Stimulated activated CD4-positive, alpha-beta T cell treated with anti-CD3 and anti-CD28 coated beads, TNF-alpha, amount 100 ng/mL, for 4 hours (primary cell): ENCODE measurements around the gene FAM193B.

Source experiments
- DNase-seq, 3 experiments: peaks; one replicate each; pipeline ENCODE4 v3.0.0-alpha.2; 2020; ENCODE audit warnings: low read depth in 3 of 3

FAM193B gene

DNA sequence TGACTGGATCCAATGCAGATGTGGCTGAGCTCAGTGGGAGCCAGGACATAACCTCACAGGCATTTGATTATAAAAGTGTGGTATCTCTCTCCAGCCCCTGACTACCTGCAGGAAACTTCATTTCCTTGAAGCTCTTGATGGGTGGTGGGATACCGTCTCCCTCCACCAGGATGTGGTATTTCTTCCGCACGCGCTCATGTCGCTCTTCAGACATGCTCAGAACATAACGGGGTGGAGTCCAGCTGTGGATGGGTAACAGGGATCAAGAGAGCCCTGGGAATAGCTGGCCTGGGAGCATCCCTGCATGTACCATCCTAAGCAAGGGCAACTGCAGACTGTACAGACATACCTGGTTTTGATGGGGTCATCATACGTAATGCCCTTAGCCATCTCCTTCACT is 38.8 kb downstream of the FAM193B start:
- DNase-seq = no peak

DNA sequence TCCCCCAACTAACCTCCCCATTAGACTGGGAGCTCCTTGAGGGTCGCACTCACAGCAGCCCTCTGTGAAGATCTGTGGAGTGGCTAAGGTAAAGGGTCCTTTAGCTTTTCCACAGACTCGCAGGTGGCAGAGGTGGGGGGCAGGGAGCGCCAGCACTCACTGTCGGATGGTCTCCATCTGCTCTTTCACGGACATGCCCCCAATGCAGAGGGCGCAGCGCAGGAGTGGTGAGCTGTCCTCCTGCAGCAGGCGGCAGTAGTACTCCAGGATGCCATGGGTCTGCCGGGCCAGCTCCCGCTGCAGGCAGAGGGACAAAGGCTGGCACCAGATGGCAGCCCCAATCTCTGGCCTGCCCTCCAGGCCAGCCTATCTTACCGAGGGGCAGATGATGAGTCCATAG is 39.8 kb downstream of the FAM193B start:
- no peak for DNase-seq

DNA sequence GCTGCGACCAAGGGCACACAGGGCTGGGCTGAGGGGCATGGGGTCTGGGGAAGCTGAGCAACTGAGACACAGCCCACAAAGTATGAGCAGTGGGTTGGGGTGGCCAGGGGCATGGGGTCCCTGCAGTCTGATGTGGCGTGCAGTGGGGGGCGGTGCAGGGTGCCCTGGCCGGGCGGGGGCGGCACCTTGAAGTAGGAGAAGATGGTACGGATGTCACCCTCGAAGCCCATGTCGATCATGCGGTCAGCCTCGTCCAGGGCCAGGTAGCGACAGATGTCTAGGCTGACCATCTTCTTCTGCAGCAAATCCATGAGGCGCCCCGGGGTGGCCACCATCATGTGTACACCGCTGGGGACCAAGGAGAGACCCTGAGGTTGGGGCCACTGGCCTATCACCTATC is 40.9 kb downstream of the FAM193B start:
- DNase-seq = no peak

DNA sequence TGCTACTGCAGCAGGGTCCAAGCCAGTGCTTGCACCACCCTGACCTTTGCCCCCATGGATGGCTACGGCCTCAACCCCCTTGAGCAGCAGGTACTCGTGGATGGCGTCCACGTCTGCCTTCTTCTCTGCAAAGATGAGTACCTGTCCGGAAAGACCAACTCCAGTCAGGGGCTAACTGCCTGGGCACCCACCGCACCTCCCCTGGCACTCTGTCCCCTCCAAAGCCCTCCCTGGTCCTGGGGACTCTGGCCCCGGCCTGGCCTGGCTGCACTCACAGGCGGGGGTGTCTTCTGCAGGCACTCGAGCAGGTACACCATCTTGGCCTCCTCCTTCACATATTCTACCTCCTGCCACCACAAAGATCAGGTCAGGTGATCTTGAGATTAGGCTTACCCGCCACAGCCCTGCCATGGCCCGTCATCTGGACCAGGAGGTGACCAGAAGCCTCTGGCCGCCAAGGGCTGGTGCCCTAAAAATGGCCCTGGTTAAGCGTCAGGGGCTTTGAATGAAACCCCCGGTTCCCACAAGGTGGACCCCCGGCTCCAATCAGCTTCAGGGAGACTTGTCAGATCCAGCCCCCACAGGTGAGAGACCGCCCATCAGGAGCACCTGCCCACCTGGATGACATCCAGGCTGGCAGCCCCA is 41.5 kb downstream of the FAM193B start:
- DNase-seq = no peak

DNA sequence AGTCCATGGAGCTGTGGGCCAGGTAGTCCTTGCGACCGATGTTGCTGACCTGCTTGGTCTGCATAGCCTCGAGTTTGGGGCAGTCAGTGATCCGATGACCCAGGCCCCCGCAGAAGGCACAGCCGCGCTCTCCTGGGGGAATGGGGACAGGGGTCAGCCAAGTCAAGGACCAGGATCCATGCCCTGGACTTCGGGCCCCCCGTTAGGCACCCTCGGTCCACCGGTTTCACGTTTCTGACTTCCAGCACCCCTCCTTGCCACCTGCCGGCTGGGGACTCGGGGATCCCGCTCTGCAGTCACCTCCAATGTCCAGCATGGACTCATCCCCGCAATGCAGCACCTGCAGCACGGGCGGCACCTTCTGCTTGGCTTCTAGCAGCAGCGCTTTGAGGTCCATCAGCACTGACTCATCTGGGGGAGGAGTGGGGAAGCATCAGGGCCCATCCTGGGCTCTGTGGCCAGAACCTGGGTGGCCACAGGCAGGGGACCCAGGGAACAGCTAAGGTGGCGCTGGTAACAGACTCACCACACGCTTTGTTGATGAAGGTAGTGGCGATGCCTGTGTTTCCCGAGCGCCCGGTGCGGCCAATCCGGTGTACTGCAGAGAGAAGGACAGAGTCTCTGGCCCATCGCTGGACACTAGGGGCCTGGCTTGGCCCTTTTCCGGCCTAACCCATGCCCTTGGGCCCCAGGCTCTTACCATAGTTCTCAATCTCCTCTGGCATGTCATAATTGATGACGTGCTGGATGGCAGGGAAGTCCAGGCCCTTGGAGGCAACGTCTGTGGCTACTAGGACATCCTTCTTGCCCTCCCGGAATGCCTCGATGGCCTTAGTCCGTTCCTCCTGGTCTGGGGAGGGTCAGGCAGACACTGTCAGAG is 42.3 kb downstream of the FAM193B start:
- no peak for DNase-seq

DNA sequence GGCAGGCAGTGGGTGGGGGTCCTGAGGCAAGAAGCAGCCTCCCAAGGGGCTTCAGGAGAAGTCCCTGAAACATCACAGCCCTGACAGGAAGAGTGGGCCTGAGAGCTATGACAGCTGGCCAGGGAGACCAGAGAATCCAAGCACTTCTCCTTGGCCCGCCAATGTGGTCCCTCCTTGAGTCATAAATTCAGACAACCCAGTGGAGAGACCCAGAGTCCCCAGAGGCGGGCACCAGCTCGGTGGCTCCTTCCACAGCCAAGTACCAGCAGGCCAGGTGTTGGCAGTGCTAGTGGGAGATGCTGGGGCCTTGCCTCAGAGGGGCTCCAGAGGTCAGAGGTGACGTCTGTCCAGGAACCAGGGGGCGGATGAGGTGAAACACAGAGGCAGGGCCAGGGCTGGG is 43.2 kb downstream of the FAM193B start:
- DNase-seq = no peak

DNA sequence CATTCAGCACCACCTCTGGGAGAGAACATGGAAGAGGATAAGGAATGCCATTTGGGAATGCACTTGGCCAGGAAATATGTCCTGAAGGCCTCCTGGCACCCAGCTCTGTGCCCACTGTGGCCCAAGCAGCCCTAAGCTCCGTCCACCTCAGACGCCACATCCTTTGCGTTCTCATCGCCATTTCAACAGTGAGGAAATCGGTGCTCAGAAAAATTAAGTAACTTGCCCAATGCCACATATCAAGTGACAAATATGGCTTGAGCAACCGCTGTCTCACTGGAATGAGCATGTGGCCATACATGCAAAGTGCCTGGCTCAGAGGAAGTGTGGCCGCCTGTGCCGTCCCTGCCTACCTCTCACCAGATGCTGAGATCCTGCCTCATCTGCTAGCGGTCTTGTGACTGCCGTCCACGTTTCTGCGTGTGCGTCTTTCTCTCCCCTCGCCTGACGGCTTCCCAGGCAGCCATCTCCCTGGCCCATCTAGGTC is 43.8 kb downstream of the FAM193B start:
- DNase-seq = no peak

DNA sequence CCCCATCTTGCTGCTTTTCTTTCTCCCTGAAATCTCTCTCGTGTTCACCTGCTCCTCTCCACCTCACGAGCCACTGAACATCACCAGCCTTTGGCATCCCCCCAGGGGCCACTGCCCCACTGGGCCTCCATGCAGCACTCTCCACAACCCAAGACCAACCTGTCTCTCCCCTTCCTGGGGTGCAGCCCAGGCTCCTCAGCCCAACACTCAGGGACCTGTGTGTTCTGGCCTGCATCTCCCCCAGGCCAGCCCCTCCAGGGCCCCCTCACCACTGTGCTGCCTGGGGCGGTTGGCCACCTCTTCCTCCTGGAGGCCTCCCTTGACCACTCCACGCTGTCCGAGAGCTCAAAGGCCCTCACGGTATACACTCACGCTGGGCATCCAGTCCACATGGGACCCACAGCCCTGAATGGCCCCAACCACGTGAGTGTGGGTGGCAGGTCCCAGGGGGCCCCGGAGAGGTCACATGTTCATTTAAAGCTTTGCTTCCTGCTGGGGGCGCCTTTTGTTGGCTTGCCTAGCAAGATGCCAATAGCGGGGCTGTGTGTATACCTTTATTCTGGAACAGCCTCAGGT is 44.3 kb downstream of the FAM193B start:
- DNase-seq = no peak

DNA sequence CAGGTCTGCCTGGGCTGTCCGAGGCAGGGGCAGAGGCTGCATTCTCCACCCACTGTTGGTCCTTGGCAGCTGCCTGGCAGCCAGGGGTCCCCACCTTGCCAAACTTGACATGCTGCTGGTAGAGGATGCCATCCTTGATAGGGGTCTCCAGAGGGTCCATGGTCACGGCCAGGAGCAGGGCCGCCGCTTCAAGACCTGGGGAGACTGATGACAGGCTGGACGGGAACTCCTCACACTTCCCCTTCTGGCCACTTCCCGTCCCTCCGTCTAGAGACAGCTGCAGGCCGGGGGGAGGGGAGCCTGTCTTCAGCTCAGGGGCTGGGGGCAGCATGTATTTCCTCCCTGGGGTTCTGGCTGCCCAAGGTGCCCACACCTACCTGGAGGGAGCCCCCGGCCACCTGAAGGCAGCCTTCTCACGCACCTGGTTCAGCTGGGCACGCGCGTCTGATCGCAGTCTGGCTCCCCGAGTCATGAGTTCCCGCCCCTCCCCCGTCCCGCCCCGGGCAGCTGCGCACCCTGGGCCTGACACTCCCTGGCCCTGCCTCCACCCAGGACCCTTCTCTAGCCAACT is 44.9 kb downstream of the FAM193B start, which contains the start of gene DOK3:
Gene DOK3 (minus strand): TSS at position 446 of the 571 bp plus-strand sequence. CDS start 286 bp downstream, at position 160.
- no peak for DNase-seq

DNA sequence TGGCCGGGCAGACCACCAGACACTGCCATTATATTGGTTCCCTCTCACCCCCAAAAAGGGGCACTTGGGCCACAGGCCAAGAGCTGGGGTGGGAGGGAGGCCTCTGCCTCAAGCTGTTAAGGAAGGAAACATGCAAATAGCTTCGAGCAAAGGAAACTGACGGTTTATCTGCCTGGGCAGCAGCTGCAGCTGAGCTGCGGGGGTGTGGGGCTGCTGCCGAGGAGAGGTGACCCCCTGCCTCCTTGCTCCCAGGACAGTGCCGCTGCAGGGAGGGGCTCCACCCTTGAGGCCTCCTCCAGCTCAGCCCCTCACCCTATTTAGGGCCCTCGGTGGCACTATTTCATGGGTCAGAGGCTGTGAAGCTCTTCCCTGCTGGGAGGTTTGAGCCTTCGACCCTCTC is 45.5 kb downstream of the FAM193B start:
- no peak for DNase-seq

DNA sequence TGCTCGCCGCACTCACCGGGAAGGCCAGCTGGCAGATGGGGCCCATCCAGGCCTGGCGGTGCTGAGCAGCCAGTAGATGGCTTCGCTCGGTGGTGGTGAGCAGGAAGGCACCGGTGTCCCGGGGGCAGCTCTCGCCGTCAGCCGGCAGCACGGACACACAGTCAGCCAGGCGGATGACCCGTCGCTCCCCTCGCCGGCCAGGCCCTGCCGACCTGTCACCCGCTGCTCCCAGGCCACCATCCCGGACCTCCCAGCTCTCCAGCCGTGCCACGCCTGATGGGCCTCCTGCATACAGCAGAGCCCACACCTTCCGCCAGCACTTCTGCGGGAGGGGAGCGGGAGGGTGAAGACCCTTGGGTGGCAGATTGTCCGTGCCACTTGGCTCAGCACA is 46.1 kb downstream of the FAM193B start:
- DNase-seq = no peak

DNA sequence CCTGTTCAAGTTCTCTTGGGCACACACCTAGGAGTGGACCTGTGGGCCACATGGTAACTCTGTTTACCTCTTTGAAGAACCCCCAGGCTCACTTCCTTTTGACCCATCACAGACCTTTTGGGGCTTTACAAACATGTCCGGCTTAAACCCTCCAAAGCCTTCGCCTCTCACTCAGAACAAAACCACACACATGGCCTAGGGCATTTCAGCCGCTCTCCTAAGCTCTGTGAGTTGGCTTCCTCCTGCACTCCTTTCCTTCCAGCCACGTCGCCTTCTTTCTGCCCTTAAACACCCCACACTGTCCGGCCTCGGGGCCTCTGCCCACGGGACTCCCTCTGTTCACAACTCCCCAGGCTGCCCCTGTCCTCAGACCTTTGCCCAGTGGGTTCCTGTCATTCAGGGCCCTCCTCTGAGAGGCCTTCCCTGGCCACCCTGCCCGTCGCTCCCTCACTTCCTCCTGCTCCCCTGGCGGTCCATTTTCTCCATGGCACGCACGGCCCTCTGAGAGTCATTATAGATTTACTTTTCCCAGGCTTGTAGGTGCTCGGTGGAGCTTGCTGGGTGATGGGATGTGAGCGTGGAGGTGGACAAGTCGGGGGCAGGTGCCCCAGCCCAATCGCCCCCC is 46.7 kb downstream of the FAM193B start:
- DNase-seq = no peak

DNA sequence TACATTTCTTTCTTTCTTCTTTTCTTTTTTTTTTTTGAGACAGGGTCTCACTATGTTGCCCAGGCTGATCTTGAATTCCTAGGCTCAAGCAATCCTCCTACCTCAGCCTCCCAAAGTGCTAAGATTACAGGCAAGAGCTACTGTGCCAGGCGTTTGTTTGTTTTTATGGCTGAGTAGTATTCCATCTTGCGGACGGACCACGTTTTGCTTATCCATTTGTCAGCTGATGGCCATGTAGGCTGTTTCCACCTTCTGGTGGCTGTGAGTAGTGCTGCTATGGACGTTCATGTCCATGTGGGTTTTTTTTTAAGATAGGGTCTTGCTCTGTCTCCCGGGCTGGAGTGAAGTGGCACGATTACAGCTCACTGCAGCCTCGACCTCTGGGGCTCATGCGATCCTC is 47.2 kb downstream of the FAM193B start:
- no peak for DNase-seq

DNA sequence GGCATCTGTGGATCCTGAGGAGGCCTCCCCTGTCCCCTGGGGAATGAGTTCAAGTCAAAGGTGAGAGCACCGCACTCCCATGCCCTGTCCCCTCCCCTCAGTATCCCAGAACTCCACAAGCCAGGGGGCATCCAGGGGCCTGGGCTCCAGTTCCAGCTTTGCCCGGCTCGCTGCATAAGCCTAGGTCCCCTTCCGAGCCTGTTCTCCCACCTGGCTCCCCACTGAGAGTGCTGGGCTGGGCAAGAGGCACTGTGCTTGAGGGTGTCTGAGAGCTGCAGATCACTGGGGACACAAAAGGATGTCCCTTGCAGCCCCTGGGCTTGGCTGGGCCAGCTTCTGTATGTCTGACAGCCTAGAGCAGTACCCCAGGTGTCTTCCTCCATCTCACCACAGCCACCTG is 49.3 kb downstream of the FAM193B start:
- DNase-seq = no peak

DNA sequence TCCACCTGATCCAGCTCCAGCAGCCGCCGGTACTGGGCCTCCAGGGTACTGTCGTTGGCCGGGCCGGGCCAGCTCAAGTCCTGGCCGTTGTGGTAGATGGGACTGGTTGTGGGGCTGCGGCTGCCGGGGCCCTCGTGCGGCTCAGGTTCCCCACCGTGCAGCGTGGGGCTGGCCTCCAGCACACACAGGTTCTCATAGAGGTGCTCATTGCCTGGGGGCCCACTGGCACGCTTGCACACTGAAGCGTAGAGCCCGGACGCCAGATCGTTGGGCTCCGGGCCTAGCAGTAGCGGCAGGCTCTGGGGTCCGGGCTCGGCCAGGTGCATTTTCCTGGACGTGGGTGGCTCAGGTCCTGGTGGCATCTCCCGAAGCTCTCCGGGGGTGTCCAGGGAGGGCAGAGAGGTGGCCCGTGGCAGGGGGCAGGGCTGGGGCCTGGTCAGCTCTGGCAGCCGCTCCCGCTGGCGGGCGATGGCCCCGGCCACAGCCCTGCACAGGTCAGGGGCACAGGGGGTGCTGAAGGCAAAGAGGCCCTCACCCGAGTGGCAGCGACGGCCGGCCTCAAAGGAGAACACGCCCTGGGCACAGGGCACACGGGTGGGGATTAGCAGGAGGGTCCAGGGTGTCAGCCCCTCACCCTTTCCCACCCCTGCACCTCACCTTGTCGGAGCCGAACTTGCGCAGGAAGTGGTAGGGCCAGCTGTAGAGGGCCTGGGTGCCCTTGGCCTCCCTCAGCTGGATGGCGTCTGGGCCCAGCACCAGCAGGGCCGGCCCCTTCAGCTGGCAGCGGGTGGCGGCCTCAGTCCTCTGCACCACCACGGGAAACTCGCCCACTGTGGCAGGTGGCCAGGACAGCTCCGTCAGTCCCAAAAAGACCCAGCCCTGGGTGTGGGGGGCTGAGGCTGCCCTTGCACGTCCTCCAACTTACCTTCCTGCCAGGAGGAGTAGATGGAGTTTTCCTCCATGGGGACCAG is 50.0 kb downstream of the FAM193B start:
- no peak for DNase-seq

DNA sequence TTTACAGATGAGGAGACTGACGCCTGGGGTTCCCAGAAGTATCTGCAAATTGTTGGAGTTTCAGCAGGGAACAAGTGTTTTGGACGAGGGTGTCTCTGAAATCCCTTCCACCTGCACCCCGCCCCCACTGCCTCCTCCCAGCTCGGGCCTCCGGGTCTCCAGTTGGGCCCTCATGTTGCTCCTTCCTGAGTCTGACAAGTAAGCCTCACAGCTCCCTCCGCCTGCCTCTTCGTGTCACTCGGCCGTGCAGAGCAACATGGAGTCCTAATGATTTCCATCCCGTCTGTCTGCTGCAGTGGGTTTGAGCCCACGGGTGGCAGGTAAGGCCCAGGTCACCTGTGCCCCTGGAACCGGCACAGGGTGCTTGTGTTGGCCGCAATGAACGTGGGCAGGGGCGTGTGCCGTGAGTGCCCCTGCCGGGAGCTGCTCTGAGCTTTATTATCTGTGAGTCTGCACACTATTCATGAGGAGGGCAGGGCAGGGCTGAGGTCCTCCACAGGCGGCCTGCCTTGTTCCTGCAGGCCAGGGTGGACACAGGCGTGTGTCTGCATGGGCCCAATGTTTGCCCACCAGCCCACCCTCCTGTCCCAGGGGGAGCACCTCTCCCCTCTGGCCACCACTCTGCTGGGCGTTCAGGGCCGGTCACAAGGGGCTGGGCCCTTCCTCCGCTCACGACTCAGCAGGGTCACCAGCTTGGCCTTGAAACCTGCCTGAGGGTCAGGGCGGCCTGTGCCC is 50.8 kb downstream of the FAM193B start:
- no peak for DNase-seq

DNA sequence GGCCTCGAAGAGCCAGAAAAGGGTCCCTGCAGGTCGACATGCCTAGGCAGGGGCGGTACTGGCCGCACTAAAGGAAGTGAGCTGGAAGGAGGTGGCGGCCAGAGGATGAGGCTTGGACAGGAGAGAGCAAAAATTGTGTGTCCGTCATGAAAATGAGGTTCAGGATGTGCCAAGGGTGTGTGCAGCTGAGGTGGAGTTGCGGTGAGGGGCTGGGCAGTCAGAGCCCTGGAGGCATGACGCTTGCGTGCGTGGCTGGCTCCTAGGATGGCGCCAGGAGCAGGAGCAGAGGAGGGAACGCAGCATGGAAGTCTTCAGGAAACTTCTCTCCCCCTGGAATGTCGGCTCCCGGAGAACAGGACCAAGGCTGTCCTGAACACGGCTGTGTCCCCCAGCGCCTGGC is 51.5 kb downstream of the FAM193B start:
- DNase-seq = no peak

DNA sequence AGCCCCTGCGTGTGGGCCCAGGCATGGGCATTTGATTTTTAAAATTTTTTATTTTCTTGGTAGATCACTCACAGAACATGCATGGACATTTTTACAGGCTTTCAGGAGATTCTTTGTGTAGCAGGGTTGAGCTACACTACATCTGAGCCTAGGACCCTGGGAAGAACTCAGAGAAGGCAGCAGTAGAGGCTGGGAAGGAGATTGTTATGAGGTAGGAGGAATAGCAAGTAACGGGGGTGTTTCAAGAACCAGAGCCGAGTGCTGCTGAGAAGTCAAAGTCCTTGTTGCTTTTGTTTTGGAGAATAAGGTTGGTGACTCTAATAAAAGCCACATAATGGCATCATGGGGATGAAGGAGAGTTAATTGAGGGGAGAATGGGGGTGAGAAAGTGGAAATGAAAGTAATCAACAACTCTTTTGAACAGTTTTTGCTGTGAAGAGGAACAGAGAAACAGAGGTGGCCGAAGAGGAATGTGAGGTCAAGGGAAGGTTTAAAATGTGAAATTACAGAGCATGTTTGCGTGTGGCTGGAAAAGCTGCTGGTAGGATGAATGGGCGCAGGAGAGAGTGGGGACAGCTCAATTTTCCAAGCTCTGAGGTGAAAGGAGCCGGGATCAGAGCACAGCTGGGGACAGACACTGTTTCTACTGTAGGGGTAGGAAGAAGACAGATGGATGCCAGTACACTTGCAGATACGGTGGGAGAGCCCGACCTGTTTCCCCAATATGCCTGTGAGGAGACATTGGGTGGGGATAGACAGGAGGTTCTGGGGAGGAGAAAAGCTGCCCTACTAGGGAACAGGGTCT is 52.3 kb downstream of the FAM193B start:
- no peak for DNase-seq
